GM18858 (cell line): Measurements from ENCODE around the gene ARSD.
"Not testable (repeated sequence)": the region's sequence is repeated elsewhere in the genome, so short reads cannot be mapped to it uniquely, and the experiment has no call there.

Experiments used
- ATAC-seq: cut with Tn5 transposase; IDR thresholded peaks from one replicate; pipeline ENCODE4 v1.9.1; 2021; ENCODE audit not compliant: unreplicated experiment

Gene ARSD

DNA sequence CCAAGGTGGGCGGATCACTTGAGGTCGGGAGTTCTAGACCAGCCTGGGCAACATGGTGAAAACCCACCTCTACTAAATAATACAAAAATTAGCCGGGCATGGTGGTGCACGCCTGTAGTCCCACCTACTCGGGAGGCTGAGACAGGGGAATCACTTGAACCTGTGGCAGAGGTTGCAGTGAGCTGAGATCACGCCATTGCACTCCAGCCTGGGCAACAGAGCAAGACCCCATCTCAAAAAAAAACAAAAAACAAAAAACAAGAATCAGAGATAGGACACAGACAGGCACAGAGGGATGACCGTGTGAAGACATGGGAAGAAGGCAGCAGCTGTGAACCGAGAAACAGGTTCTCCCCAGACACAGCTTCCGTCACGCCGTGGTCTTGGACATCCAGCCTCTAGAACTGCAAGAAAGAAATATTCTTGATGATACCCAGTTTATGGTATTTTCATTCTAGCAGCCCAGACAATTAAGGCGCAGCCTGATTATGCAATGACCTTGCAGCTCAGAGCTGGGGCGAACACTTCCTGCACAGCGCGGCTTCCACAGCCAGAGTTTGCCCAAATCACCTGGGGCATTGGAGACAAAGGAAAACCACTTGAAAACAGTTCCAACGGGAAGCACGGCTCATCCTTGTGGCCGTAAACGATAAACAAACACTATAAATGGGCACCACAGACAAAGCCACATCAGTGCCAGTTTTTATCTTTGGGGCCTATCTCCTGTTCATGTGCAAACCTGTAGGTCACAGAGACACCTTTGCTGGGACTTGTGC lies 4.2 kb upstream of the ARSD start:
- ATAC-seq, result no peak

DNA sequence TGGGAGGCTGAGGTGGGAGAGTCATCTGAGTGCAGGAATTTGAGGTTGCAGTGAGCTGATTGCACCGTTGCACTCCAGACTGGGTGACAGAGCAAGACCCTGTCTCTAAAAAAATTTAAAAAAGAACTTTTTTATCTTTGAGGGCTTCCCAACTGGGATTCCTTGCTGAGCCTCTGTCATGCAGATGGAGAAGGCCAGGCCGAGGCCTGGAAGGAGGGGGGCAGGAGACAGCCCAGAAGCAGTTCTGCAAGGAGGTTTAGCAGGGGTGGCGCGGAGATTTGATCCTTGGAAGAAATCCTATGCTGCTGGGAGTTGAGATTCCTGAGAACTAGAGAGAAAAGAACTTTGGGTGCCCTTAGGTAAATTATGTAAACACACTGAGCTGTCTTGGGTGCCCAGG lies 2.5 kb upstream of the ARSD start:
- ATAC-seq, result no peak

DNA sequence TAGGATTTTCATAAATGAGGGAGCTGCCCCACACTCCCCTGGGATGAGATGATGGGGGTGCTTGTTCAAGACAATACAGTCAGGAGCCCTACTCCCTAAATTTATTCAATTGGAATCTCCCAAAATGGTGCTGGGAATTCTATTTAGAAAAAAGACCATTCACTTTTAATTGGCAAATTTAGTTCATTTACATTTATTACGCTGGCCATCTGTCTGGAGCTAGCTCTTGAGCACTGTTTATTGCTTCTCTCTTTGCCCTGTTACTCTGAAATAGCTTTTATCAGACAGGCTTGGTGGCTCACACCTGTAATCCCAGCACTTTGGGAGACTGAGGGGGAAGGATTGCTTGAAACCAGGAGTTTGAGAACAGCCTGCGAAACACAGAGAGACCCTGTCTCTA lies 2.0 kb upstream of the ARSD start:
- no peak for ATAC-seq

- no peak for ATAC-seq
These were observed 952 bp downstream of the ARSD start for GRCh38 chrX:2928191-2928582.

DNA sequence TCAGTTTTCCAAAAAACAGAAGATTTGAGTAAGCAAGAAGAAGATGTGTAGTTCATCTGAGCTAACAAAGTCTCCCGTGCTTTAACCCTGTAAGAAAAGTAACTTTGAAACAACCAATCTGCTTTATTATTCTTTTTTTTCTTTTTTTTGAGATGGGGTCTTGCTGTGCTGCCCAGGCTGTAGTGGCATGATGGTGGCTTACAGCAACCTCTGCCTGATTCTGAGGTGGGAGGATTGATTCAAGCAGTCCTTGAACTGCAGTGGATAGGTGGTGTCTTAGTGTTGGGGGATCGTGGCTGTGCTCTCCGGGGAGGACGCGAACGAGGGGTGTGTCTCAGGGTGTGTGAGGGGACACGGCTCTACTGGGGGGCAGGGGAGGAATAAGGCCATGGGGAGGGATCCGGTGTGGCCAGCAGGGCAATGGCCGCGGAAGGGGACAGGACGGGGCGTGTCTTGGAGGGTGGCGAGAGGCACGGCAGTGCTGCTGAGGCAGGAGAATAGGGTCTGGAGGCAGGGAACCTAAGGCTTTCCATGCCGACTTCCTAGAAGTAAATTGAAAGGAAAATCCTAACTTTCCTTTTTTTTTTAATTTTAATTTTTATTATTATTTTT lies 2.4 kb downstream of the ARSD start:
- no peak for ATAC-seq

DNA sequence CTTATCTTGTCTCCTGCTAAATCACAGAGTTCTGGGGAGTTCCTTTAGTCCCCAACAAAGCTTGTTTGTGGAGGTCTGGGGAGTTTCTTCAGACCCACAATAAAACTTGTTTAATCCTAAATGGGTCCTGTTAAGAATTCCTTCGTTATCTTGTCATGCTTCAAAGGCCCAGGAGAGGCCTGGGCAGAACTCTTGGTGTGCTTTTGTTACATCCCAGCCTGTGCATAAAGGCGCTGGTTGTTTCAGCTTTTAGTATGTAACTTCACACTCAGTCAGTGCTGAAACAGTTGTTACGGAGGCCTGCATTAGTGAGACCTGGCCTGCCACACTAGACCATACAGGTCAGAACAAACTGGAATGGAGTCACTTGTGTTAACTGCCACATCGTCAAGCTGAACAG lies 2.9 kb downstream of the ARSD start:
- not testable (repeated sequence) for ATAC-seq

DNA sequence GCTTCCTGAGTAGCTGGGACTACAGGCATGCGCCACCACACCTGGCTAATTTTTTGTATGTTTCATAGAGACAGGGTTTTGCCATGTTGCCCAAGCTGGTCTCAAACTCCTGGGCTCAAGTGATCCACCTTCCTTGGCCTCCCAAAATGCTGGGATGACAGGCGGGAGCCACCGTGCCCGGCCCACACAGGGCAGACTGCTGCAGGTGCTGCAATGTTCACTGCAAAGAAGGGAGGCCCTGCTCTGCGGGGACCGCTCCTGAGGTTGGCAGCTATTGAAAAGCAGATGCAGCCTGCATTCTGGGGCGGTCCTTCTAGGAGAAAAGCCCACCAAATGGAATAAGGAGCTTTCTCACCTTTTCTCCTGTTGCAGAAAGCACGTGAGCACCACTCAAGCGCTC lies 5.0 kb downstream of the ARSD start:
- no peak for ATAC-seq

DNA sequence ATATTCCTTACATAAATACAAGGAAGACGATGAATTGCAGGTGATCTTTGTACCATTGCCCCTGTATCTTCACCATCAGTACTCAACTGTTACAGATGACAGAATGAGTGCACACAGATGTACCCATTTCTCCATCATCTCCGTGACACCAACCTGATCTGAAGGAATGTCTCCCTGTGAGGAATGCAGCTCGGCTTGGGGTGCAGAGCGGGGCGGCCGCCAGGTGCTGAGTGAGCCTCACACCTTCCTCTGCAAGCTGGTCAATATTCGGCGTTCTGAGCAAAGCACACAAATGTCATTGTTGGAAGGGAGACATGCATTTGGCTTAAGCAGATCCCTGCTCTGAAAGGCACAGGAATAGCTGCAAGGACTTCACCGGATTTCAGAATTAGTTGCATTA lies 7.4 kb downstream of the ARSD start:
- no peak for ATAC-seq

DNA sequence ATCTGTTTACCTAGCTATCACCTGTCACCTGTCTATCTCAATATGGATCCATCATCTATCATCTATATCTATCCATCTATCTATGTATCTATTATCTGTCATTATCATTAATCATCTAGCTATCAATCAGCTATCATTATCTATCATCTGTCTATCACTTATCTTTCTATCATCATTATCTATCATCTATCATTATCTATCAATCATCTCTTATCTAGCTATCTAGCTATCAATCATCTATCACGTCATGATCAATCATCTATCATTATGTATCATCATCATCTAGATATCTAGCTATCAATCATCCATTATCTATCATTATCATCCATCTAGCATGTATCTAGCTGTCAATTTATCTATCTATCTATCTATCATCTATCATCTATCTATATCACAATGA lies 7.9 kb downstream of the ARSD start:
- no peak for ATAC-seq

- ATAC-seq, result no peak
These were observed 11.4 kb downstream of the ARSD start for GRCh38 chrX:2917767-2918166.

- ATAC-seq, result no peak
These were observed 16.0 kb downstream of the ARSD start for GRCh38 chrX:2913118-2913517.

GRCh38 chrX:2910109-2910508 lies 19.0 kb downstream of the ARSD start:
- no peak for ATAC-seq

DNA sequence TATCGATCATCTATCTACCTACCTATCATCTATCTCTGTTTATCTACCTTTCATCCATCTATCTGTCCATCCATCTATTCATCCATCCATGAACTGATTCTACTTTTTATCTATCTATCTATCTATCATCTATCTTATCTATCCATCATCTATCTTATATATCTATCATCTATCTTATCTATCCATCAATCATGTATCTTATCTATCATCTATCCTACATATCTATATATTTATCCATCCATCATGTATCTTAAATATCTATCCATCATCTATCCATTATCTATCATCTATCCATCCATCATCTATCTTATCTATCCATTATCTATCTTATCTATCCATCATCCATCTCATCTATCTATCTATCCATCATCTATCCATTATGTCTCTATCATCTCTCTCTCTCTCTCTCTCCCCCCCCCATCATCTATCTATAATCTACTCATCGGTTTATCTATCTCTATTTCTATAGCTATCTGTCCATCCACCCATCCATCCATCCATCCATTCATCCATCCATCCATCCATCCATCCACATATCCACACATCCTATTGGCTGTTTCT lies 20.9 kb downstream of the ARSD start:
- ATAC-seq, result no peak

GRCh38 chrX:2907295-2907694 lies 21.8 kb downstream of the ARSD start:
- no peak for ATAC-seq

DNA sequence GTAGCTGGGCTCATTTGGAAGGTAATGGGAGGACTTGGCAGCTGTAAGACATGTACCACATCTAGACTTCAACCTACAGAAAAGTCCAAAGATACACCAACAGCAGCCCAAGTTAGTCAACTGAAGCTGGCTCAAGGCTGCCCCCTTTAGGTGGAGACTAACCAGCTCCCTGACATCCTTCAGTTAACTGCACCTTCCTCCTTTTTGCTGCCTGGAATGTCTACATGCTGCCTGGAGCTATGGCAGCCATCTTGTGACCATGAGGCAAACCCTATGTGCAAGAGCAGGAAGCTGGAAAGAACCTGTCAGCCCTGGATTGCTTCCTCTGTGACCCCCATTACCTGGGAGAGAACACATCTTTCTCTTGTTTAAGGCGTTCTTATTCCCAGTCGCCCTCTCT lies 25.8 kb downstream of the ARSD start:
- ATAC-seq, result no peak

DNA sequence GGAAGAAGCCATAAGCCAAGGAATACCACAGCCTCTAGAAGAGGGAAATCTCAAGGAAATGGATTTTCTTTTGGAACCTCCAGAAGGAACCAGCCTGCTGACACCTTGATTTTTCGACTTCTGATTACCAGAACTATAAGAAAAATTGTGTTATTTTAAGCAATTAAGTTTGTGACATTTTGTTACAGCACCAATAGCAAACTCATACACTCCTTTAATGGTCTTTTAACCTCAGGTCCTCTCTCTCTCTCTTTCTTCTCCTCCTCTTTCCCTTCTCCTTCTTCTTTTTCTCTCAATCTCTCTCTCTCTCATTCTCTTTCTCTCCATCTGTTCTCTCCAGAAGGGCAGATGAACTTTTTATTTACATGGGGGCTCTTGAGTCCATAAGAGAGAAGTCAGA lies 26.3 kb downstream of the ARSD start:
- ATAC-seq, result no peak

GRCh38 chrX:2901367-2902036 lies 27.6 kb downstream of the ARSD start:
- ATAC-seq, result no peak

DNA sequence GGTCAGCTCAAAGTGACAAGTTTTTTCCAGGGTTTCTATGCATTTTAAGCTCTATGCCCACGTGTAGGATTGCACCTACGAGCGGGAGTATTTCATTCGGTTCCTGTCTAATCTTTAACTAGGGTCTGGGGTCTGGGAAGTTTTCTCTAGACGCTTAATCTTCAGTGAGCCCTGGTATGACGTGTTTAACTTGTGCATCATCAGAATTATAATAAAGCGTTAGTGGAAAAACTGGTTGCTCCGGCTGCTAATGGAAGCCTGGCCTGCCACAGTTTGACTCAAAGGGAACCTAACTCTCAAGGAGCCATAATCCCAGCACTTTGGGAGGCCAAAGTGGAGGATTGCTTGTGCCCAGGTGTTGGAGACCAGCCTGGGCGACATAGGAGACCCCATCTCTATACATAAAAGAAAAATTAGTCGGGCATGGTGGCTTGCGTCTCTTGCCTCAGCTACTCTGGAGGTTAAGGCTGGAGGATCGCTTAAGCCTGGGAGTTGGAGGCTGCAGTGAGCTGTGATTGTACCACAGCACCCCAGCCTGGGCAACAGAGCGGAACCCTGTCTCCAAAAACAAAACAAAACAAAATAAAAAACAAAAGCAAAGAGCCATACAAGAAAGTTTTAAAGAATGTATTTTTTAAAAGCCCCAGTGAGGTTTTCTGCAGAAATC lies 30.2 kb downstream of the ARSD start:
- no peak for ATAC-seq

GRCh38 chrX:2897690-2898623 lies 31.2 kb downstream of the ARSD start:
- peak; percentile 53 for ATAC-seq

DNA sequence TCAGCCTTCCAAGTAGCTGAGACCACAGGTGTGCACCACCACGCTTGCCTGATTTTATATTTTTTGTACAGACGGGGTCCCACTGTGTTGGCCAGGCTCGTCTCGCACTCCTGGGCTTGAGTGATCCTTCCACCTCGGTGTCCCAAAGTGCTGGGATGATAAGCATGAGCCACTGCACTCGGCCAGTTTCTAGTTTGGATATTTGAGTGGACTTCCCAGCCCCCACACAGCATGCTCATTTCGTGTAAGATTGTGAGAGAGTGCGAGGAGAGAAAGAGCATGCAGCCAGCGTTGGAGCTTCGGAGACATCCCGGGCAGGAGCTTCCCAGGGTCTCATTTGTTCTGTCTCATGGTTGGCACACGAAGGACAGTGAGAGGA lies 31.8 kb downstream of the ARSD start:
- ATAC-seq, result no peak
